Smooth muscle cell (in vitro differentiated cells): ENCODE measurements around the gene PBRM1. TPM values are rescaled to one million over a fixed set of nuclear protein-coding genes. Genes with fewer than 3 reads are reported as not detected.

Source experiments
- DNase-seq: peaks from one replicate; lab custom pipeline; 2025; ENCODE audit not compliant: unreplicated experiment; lab: John Stamatoyannopoulos, UW
- H2AFZ ChIP-seq: fragments of 200-600 bp; sonication (generic); 2 replicates; pipeline ENCODE4 v1.6.0; 2016; ENCODE audit warnings: antibody characterized with exemption, low read depth, mild to moderate bottlenecking
- H3F3A ChIP-seq: fragments of 200-600 bp; sonication (generic); 2 replicates; pipeline ENCODE4 v1.6.0; 2017; ENCODE audit warnings: antibody characterized with exemption, low read depth
- H3K27ac ChIP-seq: fragments of 200-600 bp; sonication (generic); 2 replicates; pipeline ENCODE4 v1.5.1; 2016; ENCODE audit warnings: low read depth, mild to moderate bottlenecking
- H3K27me3 ChIP-seq: fragments of 200-600 bp; sonication (generic); 2 replicates; pipeline ENCODE4 v1.6.1; 2016; ENCODE audit warnings: low read depth, mild to moderate bottlenecking
- H3K36me3 ChIP-seq: fragments of 200-600 bp; sonication (generic); 2 replicates; pipeline ENCODE4 v1.5.1; 2016; ENCODE audit warnings: low read depth
- H3K4me1 ChIP-seq: fragments of 200-600 bp; sonication (generic); 2 replicates; pipeline ENCODE4 v1.5.1; 2016; ENCODE audit warnings: low read depth
- H3K4me2 ChIP-seq: fragments of 200-600 bp; sonication (generic); 2 replicates; pipeline ENCODE4 v1.6.0; 2016; ENCODE audit warnings: mild to moderate bottlenecking
- H3K4me3 ChIP-seq: fragments of 200-600 bp; sonication (generic); 2 replicates; pipeline ENCODE4 v1.5.1; 2016; ENCODE audit warnings: mild to moderate bottlenecking
- H3K79me2 ChIP-seq: fragments of 200-600 bp; sonication (generic); 2 replicates; pipeline ENCODE4 v1.6.0; 2016; ENCODE audit warnings: low read depth, mild to moderate bottlenecking
- H3K9ac ChIP-seq: fragments of 200-600 bp; sonication (generic); 2 replicates; pipeline ENCODE4 v1.6.0; 2016; ENCODE audit warnings: low read depth
- H3K9me3 ChIP-seq: fragments of 200-600 bp; sonication (generic); replicated peaks from 2 replicates; pipeline ENCODE4 v1.5.1; 2016; ENCODE audit warnings: low read depth
- H4K20me1 ChIP-seq: fragments of 200-600 bp; sonication (generic); 2 replicates; pipeline ENCODE4 v1.6.0; 2016; ENCODE audit warnings: low read depth
- WGBS: methylation state at CpG from one replicate; pipeline ENCODE4 v1.1.7; 2016; ENCODE audit warnings: low lambda C conversion rate; 5-methylcytosine and 5-hydroxymethylcytosine counted together
- polyA plus RNA-seq: library from polyadenylated mRNA; unstranded; fragments of >200 nt; fragmentation: Nextera tagmentation; extraction: Ambion mirVana; gene quantifications from 2 replicates; pipeline ENCODE4 v1.2.1, GENCODE V29; 2016
- total RNA-seq: library from RNA; depleted of rRNA; stranded (reverse); fragments of >200 nt; gene quantifications from 2 replicates; pipeline ENCODE4 v1.2.3, GENCODE V29; 2014
- TF ChIP-seq, protein P1 (sequence below): fragments of 200-600 bp; sonication (generic); IDR thresholded peaks from 2 replicates; pipeline ENCODE4 v1.5.1; 2017; ENCODE audit warnings: borderline replicate concordance, mild to moderate bottlenecking, antibody characterized with exemption; ENCODE audit not compliant: insufficient read depth, poor library complexity, severe bottlenecking

Gene PBRM1
- total and polyA plus RNA-seq, 2 experiments from 2014 or later = 27.6 to 62.8 TPM

DNA sequence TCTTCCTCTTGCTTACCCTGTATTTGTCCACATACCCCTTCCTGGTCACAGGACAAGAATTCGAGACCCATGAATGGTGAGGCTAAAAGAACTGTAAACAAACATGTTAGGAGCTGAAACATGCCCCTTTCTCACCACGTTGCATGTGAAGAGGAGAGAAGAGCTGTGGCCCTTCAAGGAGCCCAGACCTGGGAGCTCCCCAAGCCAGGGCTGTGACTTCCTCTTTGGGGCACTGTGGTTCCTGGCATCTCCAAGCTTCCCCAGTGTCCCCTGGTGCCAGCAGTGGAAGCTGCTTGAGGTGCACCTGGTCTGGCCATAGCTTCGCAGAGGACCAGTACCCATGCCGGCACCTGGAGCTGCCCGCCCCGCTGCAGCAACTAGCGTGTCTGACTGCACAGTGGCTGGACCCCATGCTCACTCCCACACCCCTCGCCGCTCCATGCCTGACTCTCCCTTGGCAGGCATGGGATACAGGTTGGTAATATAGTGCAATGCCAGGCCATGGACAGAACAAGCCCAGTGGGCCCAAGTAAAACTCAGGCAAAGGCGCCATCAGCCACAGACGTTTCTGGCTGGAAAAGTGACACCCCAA is 30.1 kb upstream of the PBRM1 start:
- no peak overlapping the region for H2AFZ ChIP-seq
- TF ChIP-seq, protein P1, sequence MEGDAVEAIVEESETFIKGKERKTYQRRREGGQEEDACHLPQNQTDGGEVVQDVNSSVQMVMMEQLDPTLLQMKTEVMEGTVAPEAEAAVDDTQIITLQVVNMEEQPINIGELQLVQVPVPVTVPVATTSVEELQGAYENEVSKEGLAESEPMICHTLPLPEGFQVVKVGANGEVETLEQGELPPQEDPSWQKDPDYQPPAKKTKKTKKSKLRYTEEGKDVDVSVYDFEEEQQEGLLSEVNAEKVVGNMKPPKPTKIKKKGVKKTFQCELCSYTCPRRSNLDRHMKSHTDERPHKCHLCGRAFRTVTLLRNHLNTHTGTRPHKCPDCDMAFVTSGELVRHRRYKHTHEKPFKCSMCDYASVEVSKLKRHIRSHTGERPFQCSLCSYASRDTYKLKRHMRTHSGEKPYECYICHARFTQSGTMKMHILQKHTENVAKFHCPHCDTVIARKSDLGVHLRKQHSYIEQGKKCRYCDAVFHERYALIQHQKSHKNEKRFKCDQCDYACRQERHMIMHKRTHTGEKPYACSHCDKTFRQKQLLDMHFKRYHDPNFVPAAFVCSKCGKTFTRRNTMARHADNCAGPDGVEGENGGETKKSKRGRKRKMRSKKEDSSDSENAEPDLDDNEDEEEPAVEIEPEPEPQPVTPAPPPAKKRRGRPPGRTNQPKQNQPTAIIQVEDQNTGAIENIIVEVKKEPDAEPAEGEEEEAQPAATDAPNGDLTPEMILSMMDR = no peak
- peaks cover 7% of the 10 kb centered on the region for H3K4me1 ChIP-seq
- DNase-seq = no peak
- no peaks in the 10 kb centered on the region for H3K79me2 ChIP-seq
- no peaks in the 10 kb centered on the region for H4K20me1 ChIP-seq
- peaks cover 2% of the 10 kb centered on the region for H3F3A ChIP-seq
- H3K27me3 ChIP-seq = no peaks in the 10 kb centered on the region
- no peak overlapping the region for H3K4me2 ChIP-seq
- H3K27ac ChIP-seq = no peak overlapping the region
- H3K9ac ChIP-seq = no peak overlapping the region
- 94% methylated on average over 11 of the region's 11 CpGs for WGBS
- H3K36me3 ChIP-seq = peaks cover 12% of the 10 kb centered on the region
- no peaks in the 10 kb centered on the region for H3K9me3 ChIP-seq
- H3K4me3 ChIP-seq = no peak overlapping the region

DNA sequence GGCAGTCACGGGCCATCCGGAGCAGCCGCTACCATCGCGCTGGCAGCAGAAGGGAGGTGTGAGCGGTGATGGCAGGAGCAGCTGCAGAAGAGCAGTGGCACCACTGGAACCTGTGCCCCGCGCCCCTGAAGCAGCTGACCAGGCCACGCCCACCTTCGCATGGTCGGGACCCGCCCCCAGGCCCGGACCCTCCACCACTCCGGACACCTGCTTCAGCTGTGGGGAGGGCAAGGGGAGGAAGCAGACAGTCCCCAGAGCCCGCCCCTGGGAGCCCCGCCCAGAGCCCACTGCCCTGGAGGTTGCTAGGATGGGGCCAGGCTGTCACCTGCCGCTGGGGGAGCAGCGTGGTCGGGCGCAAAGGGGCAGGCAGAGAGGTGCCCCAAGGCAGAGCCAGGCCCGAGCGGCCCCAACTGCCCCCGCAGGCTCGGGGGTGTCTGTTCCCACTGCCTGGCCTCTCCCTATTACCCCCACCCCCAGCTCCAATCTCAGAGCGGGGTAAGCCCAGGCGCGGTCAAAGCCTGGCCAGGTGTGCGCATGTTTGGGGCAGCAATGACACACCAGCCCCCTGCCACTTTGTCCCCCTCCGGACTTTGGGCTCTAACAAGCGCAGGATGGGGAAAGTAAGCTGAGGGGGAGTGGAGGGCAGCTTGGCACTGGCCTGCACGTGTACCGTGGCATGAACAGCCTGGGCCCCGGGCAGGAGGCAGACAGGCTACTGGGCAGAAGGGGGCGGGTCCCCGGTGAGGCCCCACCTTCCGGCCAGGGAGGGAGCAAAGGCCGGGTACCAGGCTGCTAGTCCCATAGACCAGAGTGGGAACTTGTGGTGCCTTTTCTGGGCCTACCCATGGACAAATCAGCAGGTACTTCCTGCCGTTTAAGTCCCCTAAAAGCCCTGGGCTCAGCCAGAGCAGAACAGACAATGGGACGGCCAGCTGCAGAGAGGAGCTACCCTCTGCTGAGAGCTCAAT is 28.9 kb upstream of the PBRM1 start:
- Histone ChIP-seq H3K27ac (no peak overlapping the region), H4K20me1 (no peaks in the 10 kb centered on the region), H3F3A (peaks cover 10% of the 10 kb centered on the region), H3K9ac (no peak overlapping the region), H3K36me3 (peaks cover 8% of the 10 kb centered on the region), H3K4me3 (peak overlapping the region; percentile 26), H3K27me3 (no peaks in the 10 kb centered on the region), H3K9me3 (no peaks in the 10 kb centered on the region), H3K4me2 (peak overlapping the region; percentile 73), H3K79me2 (no peaks in the 10 kb centered on the region), H3K4me1 (peaks cover 7% of the 10 kb centered on the region), H2AFZ (no peak overlapping the region)
- DNase-seq = no peak
- TF ChIP-seq, protein P1 = no peak
- WGBS = 19% methylated on average over 38 of the region's 39 CpGs

DNA sequence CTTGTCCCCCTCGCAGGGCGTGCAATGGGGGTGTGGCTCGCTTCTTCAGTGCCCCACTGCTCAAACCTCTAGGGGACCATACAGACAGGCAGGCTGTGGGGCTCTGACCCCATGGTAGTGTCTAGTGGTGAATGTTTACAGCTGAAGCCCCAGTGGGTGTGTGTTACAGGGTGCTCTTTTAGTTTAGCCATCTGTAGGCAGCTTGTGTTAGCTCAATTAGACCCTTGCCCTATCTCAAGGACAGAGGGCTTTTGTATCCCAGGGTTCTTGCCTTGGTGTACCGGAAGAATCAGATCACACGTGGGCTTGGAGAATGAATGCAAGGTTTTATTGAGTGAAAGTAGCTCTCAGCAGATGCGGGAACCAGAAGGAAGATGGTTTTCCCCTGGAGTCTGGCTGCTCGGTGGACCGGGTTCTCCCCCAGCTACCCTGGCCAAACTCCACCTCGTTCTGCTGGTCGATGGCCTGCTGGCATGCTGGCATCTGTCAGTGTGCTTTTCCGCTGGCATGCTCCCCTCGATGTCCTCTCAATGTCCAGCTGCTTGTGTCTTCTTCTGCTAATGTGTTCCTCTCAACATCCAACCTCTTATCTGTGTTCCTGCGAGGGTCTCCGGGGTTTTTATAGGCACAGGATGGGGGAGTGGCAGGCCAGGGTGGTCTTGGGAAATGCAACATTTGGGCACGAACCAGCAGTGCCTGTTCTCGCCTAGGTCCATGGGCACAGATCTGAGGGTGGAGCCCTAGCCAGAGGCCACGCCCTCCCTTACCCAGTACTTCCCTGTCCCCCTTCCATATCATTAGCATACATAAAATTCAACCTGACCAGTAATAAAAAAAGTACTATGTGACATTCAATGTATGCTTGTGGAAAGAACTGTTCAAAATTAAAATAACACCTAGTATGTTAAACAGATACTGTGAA is 26.8 kb upstream of the PBRM1 start:
- H3K27ac ChIP-seq = no peak overlapping the region
- no peak overlapping the region for H3K9ac ChIP-seq
- H3K9me3 ChIP-seq = no peaks in the 10 kb centered on the region
- WGBS = 95% methylated on average over 17 of the region's 17 CpGs
- no peak overlapping the region for H3K4me2 ChIP-seq
- H2AFZ ChIP-seq = no peak overlapping the region
- H3F3A ChIP-seq = peaks cover 10% of the 10 kb centered on the region
- TF ChIP-seq, protein P1 = no peak
- H3K27me3 ChIP-seq = no peaks in the 10 kb centered on the region
- H3K36me3 ChIP-seq = peaks cover 4% of the 10 kb centered on the region
- peaks cover 8% of the 10 kb centered on the region for H3K4me1 ChIP-seq
- no peak for DNase-seq
- H3K4me3 ChIP-seq = no peak overlapping the region
- peaks cover 6% of the 10 kb centered on the region for H3K79me2 ChIP-seq
- peaks cover 8% of the 10 kb centered on the region for H4K20me1 ChIP-seq
